GM19467 (cell line): ENCODE measurements around the gene NANOG.
"Not testable (repeated sequence)": the region's sequence is repeated elsewhere in the genome, so short reads cannot be mapped to it uniquely, and the experiment has no call there.

Experiments used
- ATAC-seq: cut with Tn5 transposase; IDR thresholded peaks from one replicate; pipeline ENCODE4 v1.9.1; 2021; ENCODE audit warnings: mild to moderate bottlenecking, moderate library complexity; ENCODE audit not compliant: unreplicated experiment

The NANOG gene

DNA sequence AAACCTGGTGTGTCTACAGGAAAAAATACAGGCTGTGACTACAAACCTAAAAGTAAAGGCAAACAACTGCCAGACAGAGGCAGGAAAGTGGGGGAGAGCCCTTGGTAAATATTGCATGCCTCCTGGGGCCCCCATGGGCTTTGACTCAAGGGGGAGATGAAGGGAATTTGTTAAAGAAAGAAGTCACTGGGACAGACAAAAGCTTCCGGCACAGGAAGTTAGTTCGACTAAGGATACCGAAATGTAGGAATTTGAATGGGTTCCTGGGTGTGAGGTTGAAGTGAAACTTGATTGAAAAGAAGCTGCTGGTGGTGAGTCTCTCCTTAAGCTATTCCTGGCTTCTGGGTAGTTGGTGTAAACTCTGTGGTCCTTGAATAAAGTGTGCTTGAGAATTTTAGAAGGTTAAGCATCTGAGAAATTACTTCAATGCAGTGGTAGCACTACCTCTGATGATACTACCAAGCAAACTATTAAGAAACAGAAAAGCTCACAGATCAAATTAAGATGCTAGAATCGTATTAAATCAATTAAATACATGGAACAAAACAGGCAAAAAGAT lies 9.6 kb downstream of the NANOG start:
- ATAC-seq, result not testable (repeated sequence)

DNA sequence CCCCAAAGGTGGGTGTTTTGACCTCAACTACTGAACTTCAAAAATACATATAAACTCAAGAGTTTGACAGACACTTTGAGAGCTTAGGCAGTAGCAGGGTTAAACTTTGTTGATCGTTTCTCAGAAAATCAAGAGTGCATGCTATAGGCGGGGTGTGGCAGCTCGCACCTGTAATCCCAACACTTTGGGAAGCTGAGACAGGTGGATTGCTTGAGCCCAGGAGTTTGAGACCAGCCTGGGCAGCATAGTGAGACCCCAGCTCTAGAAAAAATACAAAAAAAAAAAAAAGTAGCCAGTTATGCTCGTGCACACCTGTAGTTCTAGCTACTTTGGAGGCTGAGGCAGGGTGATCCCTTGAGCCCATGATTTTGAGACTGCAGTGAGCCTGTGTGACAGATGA lies 12.3 kb downstream of the NANOG start:
- ATAC-seq, result no peak

DNA sequence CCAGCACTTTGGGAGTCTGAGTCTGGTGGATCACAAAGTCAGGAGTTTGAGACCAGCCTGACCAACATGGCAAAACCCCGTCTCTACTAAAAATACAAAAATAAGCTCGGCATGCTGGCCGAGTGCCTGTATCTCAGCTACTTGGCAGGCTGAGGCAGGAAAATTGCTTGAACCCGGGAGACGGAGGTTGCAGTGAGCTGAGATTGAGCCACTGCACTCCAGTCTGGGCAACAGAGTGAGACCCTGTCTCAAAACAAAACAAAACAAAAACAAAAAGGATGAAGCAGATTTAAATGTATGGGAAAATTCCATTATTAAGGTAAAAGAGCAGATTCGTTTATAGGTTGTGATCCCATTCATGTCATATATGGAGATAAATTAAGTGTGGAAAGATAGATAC lies 17.1 kb downstream of the NANOG start:
- ATAC-seq, result not testable (repeated sequence)

DNA sequence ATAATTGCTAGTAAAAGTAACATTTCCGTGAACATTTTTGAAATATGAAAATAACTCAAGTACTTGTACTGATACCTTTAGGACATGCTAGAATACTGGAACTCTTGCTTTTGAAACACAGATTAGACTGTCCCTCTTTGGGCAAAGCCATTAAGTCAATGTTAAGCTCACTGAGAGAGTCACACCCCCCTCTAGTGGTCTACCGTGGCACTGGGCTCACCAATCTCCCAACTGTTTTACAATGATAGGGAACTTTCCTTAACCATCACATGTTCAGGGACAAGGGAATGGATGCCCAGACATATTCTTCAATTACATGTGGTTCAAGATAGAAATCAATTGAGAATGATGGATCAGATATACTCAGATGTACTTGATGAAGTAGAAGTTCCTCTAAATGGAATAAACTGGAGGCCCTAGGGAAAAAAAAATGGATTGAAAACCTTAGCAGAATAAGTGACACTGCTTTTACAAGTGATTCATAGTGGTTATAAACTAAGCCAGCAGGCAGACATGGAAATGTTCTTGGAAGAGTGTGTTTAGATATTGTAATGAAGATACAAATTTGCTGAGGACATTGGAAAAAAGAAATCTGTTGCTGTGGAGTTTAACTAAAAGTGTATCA lies 17.8 kb downstream of the NANOG start:
- ATAC-seq, result no peak

DNA sequence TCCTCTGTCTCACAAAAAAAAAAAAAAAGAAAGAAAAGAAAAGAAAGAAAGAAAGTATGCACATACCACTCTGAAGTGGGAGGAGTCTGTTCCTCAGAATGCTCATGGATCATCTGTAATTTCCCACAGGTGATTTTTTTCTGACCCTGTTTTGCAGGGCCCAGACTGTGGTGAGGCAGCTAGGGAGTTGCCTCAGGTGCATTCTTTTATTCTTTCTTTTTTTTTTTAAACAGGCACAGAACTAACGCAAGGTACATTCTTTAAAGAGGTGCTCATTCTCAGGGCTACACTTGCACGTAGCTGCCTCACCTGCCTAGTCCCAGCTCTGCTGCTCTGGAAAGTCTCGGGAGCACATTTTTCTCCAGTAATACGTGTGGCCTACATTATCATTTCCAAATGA lies 36.6 kb downstream of the NANOG start:
- ATAC-seq, result not testable (repeated sequence)

DNA sequence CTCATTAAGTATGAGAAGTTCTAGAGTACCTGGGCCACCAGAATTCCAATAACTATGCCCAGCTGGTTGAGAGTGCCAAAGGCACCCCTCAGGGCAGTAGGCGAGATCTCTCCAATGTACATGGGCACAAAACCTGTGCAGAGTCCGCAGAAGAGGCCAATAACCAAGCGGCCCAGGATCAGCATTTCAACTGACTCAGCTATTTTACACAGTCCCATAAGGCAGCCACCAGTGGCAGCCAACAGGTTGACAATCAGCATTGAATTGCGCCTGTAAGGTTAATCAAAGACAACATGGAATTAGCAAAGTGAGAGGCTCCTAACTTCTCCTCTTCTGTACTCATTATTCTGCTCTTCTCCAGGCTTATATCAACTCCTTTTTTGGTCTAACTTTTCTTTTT lies 40.5 kb downstream of the NANOG start:
- not testable (repeated sequence) for ATAC-seq

DNA sequence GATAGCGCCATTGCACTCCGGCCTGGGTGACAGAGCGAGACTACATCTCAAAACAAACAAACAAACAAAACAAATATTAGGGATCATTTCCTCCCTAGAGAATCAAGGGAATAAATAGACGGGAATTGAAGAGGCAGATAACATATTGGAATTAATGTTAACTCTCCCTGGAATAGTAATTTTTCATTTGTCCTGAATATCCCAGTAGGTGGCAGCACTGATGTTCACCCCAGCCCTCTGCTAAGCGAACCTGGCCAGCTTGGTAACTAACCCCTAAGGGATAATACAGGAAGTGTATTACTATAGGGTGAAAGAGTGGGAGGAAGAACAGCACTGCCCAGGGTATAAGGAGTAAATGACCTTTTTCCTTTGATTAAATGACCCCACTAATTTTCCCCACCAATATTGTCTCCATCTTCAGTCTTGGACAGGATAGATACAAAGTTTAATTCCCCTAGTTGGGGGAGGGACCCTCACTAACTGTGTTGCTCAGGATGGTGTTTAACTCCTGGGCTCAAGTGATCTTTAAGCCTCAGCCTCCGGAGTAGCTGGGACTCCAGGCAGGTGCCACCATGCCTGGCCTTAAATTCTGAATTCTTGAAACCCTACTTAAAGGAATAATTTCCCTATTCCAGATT lies 43.0 kb downstream of the NANOG start:
- no peak for ATAC-seq

DNA sequence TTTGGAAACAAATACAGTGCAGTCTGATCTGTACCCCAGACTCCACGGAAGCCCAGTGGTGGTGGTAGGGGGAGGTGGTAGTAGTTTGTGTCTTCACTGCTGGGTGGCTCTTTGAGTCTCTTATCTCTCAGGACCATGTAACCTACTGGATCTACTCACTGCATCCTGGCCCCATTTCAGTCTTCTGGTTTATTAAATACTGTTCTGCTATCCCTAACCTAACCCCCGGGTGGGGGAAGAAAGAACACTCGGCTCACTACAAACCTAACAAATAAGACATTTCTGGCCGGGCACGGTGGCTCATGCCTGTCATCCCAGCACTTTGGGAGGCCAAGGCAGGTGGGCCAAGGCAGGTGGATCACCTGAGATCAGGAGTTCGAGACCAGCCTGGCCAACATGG lies 44.0 kb downstream of the NANOG start:
- not testable (repeated sequence) for ATAC-seq

DNA sequence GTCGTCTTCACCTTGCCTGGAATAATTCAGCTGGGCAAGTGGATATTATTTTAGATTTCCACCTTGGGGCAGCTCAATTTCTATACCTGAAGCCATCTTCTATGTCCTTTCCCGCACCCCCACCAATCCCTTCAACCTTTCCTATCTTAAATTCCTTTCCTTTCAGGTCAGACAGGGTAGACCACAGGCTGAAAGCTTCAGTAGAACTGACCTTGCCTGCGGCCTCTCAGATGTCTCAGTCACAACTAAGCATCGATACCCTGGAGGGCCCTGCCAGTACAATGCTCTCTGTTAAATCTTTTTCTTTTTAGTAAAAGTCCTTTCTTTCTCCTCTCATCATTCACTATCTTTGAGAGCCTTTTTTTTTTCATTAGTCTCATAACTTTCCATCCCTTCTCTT lies 44.6 kb downstream of the NANOG start:
- ATAC-seq, result no peak

DNA sequence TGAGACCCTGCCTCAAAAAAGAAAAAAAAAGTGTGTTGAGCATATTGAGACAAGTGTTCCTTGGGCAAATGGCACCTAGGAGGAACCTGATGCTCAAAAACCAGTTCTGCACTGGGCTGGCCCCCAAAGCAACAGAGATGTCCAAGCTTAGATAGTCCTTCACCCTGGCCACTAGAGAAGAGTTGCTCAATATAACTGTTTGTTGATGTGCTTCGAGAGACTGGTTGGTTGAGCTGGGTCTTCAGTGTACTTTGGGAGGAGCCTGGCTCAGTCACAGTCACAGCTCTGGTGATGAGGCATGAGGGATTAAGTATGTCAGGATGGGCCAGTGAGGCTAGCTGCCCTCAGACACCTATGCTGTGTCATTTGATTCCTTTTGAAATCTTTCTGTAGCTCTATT lies 45.5 kb downstream of the NANOG start:
- ATAC-seq, result no peak

DNA sequence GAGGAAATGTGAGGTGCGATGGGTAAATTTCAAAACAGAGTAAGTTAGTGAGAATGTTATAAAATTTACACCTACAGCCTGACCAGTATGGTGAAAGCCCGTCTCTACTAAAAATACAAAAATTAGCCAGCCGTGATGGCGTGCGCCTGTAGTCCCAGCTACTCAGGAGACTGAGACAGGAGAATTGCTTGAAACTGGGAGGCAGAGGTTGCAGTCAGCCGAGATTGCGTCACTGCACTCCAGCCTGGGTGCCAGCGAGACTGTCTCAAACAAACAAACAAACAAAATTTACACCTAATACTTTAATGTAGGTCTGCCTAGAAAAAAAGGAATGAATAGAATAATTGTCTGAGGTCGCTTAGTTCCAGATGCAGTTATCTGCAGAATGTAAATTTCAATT lies 45.9 kb downstream of the NANOG start:
- no peak for ATAC-seq

DNA sequence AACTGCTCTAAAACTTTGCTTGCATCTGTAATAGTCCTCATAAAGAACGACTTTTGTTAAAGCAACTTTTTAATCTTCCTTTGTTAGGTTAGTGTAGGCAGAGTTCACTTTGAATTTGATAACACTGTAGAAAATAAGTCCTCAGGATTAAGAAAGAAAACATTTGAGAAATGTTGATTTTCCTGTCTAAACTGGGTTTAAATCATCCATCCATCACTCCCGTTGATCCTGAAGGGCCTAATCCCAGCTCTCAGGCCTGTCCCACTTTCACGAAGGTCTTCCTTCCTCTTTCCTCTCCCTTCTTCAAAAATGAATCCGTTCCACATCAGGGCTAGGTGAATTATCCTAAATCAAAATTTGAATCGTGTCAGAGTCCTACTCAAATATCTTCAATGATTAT lies 46.6 kb downstream of the NANOG start:
- no peak for ATAC-seq

DNA sequence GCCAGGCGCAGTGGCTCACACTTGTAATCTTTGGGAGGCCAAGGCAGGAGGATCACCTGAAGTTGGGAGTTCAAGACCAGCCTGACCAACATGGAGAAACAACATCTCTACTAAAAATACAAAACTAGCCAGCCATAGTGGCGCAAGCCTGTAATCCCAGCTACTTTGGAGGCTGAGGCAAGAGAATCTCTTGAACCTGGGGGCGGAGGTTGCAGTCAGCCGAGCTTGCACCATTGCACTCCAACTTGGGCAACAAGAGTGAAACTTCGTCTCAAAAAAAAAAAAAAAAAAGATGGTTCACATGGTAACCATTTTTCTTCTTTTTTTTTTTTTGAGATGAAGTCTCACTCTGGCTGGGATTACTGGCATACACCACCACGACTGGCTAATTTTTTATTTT lies 48.2 kb downstream of the NANOG start:
- ATAC-seq, result no peak

DNA sequence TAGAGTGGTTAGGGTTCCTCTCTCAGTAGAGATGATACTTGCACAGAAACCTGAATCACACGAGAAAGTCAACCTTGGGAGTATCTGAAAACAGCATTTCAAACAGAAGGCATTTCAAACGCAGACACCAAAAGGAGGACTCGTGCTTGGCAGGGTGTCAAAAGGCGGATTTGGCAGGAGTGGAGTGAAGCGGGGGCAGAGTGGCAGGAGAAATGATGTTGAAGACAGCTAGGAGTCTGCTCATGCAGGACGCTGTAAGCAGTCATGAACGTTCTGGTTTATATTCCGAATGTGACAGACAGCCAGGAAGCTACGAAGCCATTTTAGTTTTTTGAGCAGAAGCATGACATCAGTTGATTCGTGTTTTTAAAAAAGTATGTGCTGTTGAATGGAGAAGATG lies 50.0 kb downstream of the NANOG start:
- ATAC-seq, result not testable (repeated sequence)

DNA sequence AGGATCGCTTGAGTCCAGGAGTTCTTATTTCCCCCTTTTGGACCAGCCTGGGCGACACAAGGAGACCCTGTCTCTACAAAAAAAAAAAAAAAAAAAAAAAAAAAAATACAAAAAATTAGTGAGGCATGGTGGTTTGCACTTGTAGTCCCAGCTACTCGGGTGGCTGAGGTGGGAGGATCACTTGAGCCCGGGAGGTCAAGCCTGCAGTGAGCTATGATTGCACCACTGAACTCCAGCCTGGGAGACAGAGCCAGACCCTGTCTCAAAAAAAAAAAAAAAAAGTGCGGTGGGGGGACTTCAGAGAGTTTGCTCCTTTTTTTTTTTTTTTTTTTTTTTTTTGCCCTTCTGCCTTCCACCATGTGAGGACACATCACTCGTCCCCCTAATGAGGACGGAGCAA lies 50.6 kb downstream of the NANOG start:
- not testable (repeated sequence) for ATAC-seq

DNA sequence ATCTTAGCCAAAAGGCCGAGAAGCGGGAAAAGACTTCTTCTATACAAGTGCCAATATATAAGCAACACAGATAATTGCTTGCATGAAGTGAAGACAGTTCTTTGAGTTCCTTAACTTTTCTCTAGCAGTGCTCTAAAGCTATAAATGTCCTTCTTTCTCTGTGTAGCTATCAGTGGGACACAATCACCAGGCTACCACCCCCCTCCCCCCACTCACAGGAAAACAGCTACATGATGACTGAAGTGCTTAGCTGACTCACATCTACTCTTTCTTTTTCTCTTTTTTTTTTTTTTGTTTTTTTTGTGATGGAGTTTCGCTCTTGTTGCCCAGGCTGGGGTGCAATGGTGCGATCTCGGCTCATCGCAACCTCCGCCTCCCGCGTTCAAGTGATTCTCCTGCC lies 53.2 kb downstream of the NANOG start:
- not testable (repeated sequence) for ATAC-seq

DNA sequence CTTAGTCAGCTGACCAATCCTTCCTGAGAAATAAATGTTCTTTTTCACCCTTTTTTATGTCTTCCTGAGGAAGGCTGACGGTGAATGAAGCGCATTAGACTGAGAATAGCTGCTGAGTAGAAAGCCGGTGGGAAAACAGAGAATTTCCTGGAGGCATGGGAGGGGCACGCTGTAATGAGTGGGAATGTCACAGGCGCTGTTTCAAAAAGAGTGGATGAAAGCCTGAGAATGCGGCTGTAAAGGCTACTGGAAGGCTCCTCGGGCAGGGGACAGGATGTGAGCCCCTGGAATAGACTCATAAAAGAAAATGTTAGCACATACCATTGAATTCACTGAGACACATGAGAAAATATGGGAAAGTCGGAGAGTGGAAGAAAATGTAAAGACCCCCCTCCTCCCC lies 53.9 kb downstream of the NANOG start:
- not testable (repeated sequence) for ATAC-seq

DNA sequence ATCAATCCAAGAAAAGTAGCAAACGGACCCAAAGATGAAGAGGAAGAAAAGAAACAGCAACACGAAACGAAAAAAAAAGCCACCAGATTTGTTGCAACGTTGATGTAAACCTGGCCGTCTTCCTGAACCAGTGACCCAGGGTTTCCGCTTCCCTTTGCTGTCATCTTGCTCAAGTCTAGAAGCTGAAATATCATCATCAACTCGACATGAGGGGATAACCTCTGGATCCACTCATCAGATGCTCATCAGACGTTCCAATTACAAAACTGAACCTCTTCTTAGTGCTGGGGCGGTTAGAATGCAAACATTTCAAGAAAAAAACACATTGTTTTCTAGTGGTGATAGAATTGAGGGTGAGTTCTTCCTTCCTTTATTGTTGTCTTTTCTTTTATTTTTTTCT lies 54.4 kb downstream of the NANOG start:
- not testable (repeated sequence) for ATAC-seq

DNA sequence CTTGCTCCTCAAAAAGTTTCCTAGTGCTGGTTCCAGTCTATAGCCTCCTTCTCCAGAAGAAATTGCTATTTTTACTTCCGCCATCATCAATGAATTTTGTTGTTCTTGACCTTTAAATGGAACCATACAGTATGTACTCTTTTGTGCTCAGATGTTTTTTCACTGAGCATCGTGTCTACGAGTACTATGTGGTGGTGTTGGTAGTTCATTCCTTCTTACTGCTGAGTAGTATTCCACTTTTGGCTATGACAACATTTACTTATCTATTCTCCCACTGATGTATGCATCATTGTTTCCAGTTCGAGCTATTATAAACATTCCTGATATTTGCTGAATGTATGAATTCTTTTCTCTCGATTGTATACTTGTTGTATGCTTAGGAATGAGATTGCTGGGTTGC lies 54.9 kb downstream of the NANOG start:
- no peak for ATAC-seq

DNA sequence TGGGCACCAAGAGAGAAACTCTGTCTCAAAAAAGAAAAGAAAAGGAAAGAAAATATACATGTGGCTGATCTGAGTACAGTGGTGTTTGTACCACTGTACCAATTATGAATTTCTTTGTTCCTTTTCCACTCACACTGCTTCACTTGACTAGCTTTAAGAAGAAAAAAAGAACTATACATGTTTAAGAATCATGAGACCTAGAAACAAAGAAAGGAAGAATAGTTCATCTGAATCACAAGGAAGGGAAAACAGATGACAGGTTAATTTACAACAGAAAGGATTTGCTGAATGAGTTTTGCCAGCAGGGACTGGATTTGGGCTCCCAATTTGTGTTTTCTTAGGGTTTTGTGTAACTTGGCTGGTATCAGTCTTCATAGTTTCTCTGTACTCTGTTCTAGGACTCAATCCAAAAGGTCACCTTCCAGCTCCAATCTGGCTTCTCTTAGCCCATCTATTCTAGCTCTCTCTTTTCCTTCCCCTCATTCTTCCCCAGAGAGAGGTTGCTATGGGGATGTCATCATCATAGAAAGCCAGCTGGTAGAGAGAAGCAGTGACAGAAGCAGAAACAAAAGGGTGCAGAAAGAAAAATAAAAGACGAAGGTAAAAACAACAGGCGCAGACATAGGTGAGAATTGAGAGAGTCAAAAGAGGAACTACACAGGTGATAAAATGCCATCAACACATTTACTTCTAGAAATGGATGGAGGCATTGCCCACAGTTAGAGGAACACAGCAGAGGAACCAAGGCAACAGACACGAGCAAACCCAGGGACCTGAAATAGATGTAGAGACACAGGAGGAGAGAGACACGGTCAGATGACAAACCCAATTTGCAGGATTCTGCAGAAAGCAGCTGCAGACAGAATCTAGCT lies 58.3 kb downstream of the NANOG start:
- not testable (repeated sequence) for ATAC-seq

DNA sequence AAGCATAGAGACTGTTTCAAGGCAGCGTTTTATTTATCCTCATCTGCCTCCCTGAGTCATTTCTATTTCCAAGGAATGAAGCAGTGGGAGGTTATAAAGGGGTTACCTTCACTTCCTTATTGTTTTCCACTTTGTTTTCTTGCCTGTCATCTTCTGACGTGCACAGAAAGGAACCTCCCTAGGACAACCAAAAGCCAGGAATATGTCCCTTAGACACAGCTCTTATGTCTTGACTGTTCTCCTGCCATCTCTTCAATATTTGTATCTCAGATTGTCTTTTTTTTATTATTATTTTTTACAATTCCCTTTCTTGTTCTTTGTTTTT lies 58.9 kb downstream of the NANOG start:
- not testable (repeated sequence) for ATAC-seq
